ENCODE data around the gene CTNNBL1.

- TF ChIP-seq CTCF (IDR thresholded peaks at IDR 0.05) (no peak), EP300 (IDR thresholded peaks at IDR 0.05) (no peak), POLR2A (IDR thresholded peaks at IDR 0.05) (no peak)
Observed at GRCh38 chr20:37893566-37894241, 199.9 kb downstream of the CTNNBL1 start.
